RWPE2 (cell line): ENCODE measurements around the gene SIPA1L2.

ENCODE experiments used
- ATAC-seq: fragments of 200-7000 bp; cut with Tn5 transposase; 3 replicates; pipeline ENCODE4 v1.9.1; 2021; ENCODE audit warnings: low read depth
- DNase-seq: peaks from one replicate; pipeline ENCODE4 v3.0.0-alpha.2; 2020; ENCODE audit warnings: low spot score
- H3K27ac ChIP-seq: fragments of 450-650 bp; 2 replicates; pipeline ENCODE4 v1.5.1; 2017; ENCODE audit warnings: mild to moderate bottlenecking; ENCODE audit not compliant: poor library complexity, severe bottlenecking
- H3K27me3 ChIP-seq: fragments of 250-450 bp; sonication (Bioruptor Pico); 2 replicates; pipeline ENCODE4 v1.5.1; 2021; ENCODE audit warnings: mild to moderate bottlenecking, moderate library complexity; ENCODE audit not compliant: insufficient read depth, poor library complexity, severe bottlenecking
- H3K36me3 ChIP-seq: fragments of 250-450 bp; sonication (Bioruptor Pico); 2 replicates; pipeline ENCODE4 v1.5.1; 2020; ENCODE audit warnings: low read depth, mild to moderate bottlenecking, moderate library complexity
- H3K4me1 ChIP-seq: fragments of 250-450 bp; sonication (Bioruptor Pico); 2 replicates; pipeline ENCODE4 v1.5.1; 2021; ENCODE audit warnings: mild to moderate bottlenecking, moderate library complexity; ENCODE audit not compliant: insufficient read depth, poor library complexity, severe bottlenecking
- H3K4me3 ChIP-seq: fragments of 250-450 bp; sonication (Bioruptor Pico); 2 replicates; pipeline ENCODE4 v1.5.1; 2021; ENCODE audit warnings: mild to moderate bottlenecking, moderate library complexity; ENCODE audit not compliant: severe bottlenecking
- H3K9me3 ChIP-seq: fragments of 250-450 bp; sonication (Bioruptor Pico); 2 replicates; pipeline ENCODE4 v1.5.1; 2021; ENCODE audit warnings: mild to moderate bottlenecking, moderate library complexity; ENCODE audit not compliant: severe bottlenecking
- TF ChIP-seq, protein P1 (sequence below): fragments of 450-650 bp; IDR thresholded peaks from one replicate; pipeline ENCODE4 v1.5.1; 2017; ENCODE audit warnings: mild to moderate bottlenecking, moderate library complexity; ENCODE audit not compliant: poor library complexity, severe bottlenecking

SIPA1L2 gene

DNA sequence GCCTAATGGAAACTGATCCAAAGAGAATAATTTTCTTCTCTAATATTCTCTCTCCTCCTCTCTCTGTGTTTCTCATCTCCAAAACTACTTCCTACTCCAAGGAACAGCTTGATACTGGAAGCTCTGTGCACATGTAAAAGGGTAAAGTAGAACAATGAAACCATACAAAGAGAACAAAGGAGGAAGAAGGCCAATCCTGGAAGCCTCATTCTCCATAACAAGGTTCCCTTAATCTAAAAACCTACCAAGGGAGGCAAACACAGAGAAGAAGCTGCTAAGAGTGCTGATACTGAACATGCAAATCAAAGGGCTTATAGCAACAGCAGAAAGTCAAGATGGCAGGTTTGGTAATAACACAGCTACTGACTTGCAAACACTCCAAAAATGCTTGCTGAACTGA lies 44.4 kb downstream of the SIPA1L2 start:
- Histone ChIP-seq H3K4me3 (no peak overlapping the region), H3K4me1 (no peaks in the 10 kb centered on the region), H3K27me3 (no peaks in the 10 kb centered on the region), H3K36me3 (no peaks in the 10 kb centered on the region), H3K9me3 (no peaks in the 10 kb centered on the region), H3K27ac (no peak overlapping the region)
- DNase-seq (no peak), ATAC-seq (no peak)
- TF ChIP-seq, protein P1, sequence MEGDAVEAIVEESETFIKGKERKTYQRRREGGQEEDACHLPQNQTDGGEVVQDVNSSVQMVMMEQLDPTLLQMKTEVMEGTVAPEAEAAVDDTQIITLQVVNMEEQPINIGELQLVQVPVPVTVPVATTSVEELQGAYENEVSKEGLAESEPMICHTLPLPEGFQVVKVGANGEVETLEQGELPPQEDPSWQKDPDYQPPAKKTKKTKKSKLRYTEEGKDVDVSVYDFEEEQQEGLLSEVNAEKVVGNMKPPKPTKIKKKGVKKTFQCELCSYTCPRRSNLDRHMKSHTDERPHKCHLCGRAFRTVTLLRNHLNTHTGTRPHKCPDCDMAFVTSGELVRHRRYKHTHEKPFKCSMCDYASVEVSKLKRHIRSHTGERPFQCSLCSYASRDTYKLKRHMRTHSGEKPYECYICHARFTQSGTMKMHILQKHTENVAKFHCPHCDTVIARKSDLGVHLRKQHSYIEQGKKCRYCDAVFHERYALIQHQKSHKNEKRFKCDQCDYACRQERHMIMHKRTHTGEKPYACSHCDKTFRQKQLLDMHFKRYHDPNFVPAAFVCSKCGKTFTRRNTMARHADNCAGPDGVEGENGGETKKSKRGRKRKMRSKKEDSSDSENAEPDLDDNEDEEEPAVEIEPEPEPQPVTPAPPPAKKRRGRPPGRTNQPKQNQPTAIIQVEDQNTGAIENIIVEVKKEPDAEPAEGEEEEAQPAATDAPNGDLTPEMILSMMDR, result no peak

DNA sequence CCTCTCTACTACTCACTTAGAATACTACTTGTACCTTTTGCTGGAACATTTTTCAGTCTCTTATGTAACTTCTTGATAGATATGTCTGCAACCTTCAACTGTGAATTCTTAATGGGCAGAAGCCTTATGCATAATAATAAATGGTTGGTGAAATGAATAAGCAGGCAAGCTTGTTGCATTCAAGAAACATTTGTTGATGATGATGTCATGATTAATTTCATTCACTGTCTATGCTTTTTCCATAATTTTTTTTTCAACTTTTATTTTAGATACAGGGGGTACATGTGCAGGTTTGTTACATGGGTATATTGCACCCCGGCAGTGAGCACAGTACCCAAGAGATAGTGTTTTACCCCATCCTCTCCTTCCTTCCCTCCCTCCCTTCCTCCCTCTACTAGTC lies 48.0 kb downstream of the SIPA1L2 start:
- TF ChIP-seq, protein P1, result no peak
- no peaks in the 10 kb centered on the region for H3K36me3 ChIP-seq
- no peaks in the 10 kb centered on the region for H3K9me3 ChIP-seq
- H3K4me1 ChIP-seq, result no peaks in the 10 kb centered on the region
- ATAC-seq (no peak), DNase-seq (no peak)
- H3K27ac ChIP-seq, result no peak overlapping the region
- no peaks in the 10 kb centered on the region for H3K27me3 ChIP-seq
- no peak overlapping the region for H3K4me3 ChIP-seq
